GM12878 (cell line): ENCODE data around the gene SORBS1. TPM values are rescaled to one million over a fixed set of nuclear protein-coding genes. Genes with fewer than 3 reads are reported as not detected.
"Not testable (repeated sequence)": the region's sequence is repeated elsewhere in the genome, so short reads cannot be mapped to it uniquely, and the experiment has no call there.

ENCODE experiments used
- ATAC-seq: fragments of 200-7000 bp; cut with Tn5 transposase; 3 replicates; pipeline ENCODE4 v1.9.1; 2020; ENCODE audit warnings: mild to moderate bottlenecking, moderate library complexity
- BruUV-seq: library from RNA; stranded (reverse); fragments of 400-500 nt; replicated peaks from 2 replicates; lab custom pipeline; 2021; lab: Mats Ljungman, UMichigan
- CTCF ChIA-PET: fragments of 300-600 bp; sonication (Branson Sonifier 250); formaldehyde crosslinking; extraction: SDS; loops from one replicate; lab custom pipeline; 2021; ENCODE audit warnings: inconsistent platforms; lab: Yijun Ruan, JAX
- POLR2A ChIA-PET: fragments of 350-600 bp; formaldehyde crosslinking; extraction: SDS; loops from one replicate; lab custom pipeline; 2021; ENCODE audit warnings: inconsistent platforms; lab: Charles Lee
- RAD21 ChIA-PET: fragments of 300-600 bp; sonication (Branson Sonifier 250); formaldehyde crosslinking; loops from one replicate; lab custom pipeline; 2023; ENCODE audit warnings: antibody characterized with exemption; ENCODE audit not compliant: unreplicated experiment; lab: Charles Lee
- SMC1A ChIA-PET: fragments of 300-600 bp; sonication (Branson Sonifier 250); formaldehyde crosslinking; loops from one replicate; lab custom pipeline; 2023; ENCODE audit not compliant: unreplicated experiment, uncharacterized antibody; lab: Charles Lee
- DNase-seq: peaks from one replicate; pipeline ENCODE4 v3.0.0-alpha.2; 2011; ENCODE audit warnings: low read depth, low spot score
- FAIRE-seq: peaks from 3 replicates; lab custom pipeline; 2011; peaks lifted over from hg19 to GRCh38; lab: Jason Lieb, UNC
- H2AFZ ChIP-seq: 2 replicates; pipeline ENCODE4 v1.6.0; 2011; ENCODE audit warnings: low read depth, low read length, control low read depth; ENCODE audit not compliant: control insufficient read depth
- H3K27ac ChIP-seq: 2 replicates; pipeline ENCODE4 v1.5.1; 2011; ENCODE audit warnings: control low read depth; ENCODE audit not compliant: control insufficient read depth, insufficient read depth
- H3K27me3 ChIP-seq, 2 experiments: replicated peaks in 1 of 2; 2 replicates each; pipeline versions ENCODE4 v1.6.0 to v1.6.1; 2011; ENCODE audit warnings: low read length in 1 of 2; ENCODE audit not compliant: control insufficient read depth in 2 of 2, insufficient read depth in 2 of 2
- H3K36me3 ChIP-seq, 2 experiments: 2 replicates each; pipeline ENCODE4 v1.5.1; 2011; ENCODE audit warnings: low read length in 1 of 2; ENCODE audit not compliant: control insufficient read depth in 2 of 2, insufficient read depth in 2 of 2
- H3K4me1 ChIP-seq: 2 replicates; pipeline ENCODE4 v1.6.1; 2011; ENCODE audit warnings: mild to moderate bottlenecking, low read length, moderate library complexity, mixed read lengths; ENCODE audit not compliant: control insufficient read depth, insufficient read depth
- H3K4me2 ChIP-seq: 2 replicates; pipeline ENCODE4 v1.6.0; 2011; ENCODE audit warnings: control low read depth; ENCODE audit not compliant: control insufficient read depth, insufficient read depth
- H3K4me3 ChIP-seq: fragments of 200-600 bp; sonication (generic); 2 replicates; pipeline ENCODE4 v1.5.1; 2016
- H3K79me2 ChIP-seq: 2 replicates; pipeline ENCODE4 v1.6.0; 2011; ENCODE audit warnings: low read length; ENCODE audit not compliant: control insufficient read depth, insufficient read depth
- H3K9ac ChIP-seq: 2 replicates; pipeline ENCODE4 v1.8.0; 2011; ENCODE audit warnings: low read length, control low read depth, mixed read lengths; ENCODE audit not compliant: control insufficient read depth, insufficient read depth
- H3K9me3 ChIP-seq: replicated peaks from 3 replicates; pipeline ENCODE4 v1.5.1; 2011; ENCODE audit warnings: mild to moderate bottlenecking, low read length; ENCODE audit not compliant: control insufficient read depth, insufficient read depth
- H4K20me1 ChIP-seq: 2 replicates; pipeline ENCODE4 v1.6.0; 2011; ENCODE audit not compliant: control insufficient read depth, insufficient read depth
- MXI1 ChIP-seq: fragments of 150-350 bp; IDR thresholded peaks from 2 replicates; pipeline ENCODE4 v1.6.1; 2011; ENCODE audit warnings: low read depth, mild to moderate bottlenecking, inconsistent platforms, low read length, improper control_type of control experiment
- ZNF622 ChIP-seq: fragments of 450-650 bp; IDR thresholded peaks from 2 replicates; pipeline ENCODE4 v1.6.1; 2017; ENCODE audit warnings: mild to moderate bottlenecking, inconsistent platforms
- WGBS: methylation state at CpG from one replicate; pipeline ENCODE4 v1.1.6; 2016; ENCODE audit warnings: low lambda C conversion rate; ENCODE audit not compliant: insufficient replicate concordance, insufficient coverage; ENCODE audit errors: missing lambda C conversion rate; 5-methylcytosine and 5-hydroxymethylcytosine counted together
- in situ Hi-C: fragments of 300-500 bp; cut with MboI; formaldehyde crosslinking; loops from 9 replicates; pipeline ENCODE4 v1.14.3; 2018; ENCODE audit warnings: mixed read lengths
- intact Hi-C: fragments of 100-400 bp; cut with micrococcal nuclease; formaldehyde crosslinking; loops from one replicate; pipeline ENCODE4 v1.14.2; 2022; ENCODE audit not compliant: unreplicated experiment
- polyA plus RNA-seq, 11 experiments: library from polyadenylated mRNA; depleted of rRNA in 4 of 11; unstranded in 6 of 11; stranded (reverse) in 5 of 11; fragments of >200 nt; fragmentation: Nextera tagmentation in 4 of 11; fragmentation: Illumina TruSeq in 1 of 11; extraction: Ambion mirVana in 4 of 11; extraction: Trizol in 1 of 11; gene quantifications; 1 replicate in 1 of 11; 2 replicates in 10 of 11; pipeline versions ENCODE4 v1.2.1 to v1.2.3, GENCODE V29; 2011 to 2016; ENCODE audit warnings: inconsistent platforms in 2 of 11, missing spikeins in 2 of 11, low read depth in 1 of 11
- total RNA-seq, 4 experiments: library from RNA; depleted of rRNA in 3 of 4; stranded (reverse); fragments of >200 nt in 3 of 4; fragmentation: Illumina TruSeq in 1 of 4; extraction: Trizol in 1 of 4; gene quantifications; 2 replicates each; pipeline versions ENCODE4 v1.2.1 to v1.2.3, GENCODE V29; 2013 to 2021

SORBS1 gene
- total and polyA plus RNA-seq, 10 of the 15 experiments (the other 5 are each of a cell fraction or from before 2014, with no cell fraction given): 0.13 to 0.75 (median 0.39) TPM

DNA sequence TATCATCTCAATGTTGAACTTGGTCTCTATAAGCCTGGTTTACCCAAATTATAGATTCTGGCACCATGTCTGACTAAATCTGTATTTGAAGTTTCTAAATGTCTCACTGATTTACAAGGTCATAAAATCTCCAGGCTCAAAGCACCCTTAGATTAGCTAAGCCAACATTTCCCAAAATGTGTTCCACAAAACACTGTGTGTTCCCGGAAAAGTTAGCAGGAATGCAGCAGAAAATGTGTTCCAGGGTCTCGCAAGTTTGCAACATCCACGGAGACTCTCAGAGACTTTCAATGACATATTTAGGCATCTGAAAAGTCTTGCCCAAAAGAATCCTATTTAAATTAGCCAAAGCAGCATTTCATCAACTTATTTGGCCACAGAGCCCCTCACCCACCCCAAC is 91.9 kb downstream of the SORBS1 start:
- BruUV-seq: no TSS peak
- H4K20me1 ChIP-seq: no peaks in the 10 kb centered on the region
- H3K9me3 ChIP-seq: no peaks in the 10 kb centered on the region
- no peaks in the 10 kb centered on the region for H3K79me2 ChIP-seq
- ChIA-PET RAD21 (no interaction called here), CTCF (no interaction called here), SMC1A (interaction anchor here (1.1 kb wide), 1 partner anchor 22 kb away, joined by 5 read pairs; no protein-coding TSS in a partner anchor), POLR2A (no interaction called here)
- ATAC-seq: no peak
- no peaks in the 10 kb centered on the region; a peak in 1 of 4 replicates for H3K27me3 ChIP-seq
- no peak overlapping the region for H3K27ac ChIP-seq
- 60% methylated on average over 3 of the region's 3 CpGs for WGBS
- no peak overlapping the region for H3K4me2 ChIP-seq
- H3K4me3 ChIP-seq: no peak overlapping the region
- TF ChIP-seq ZNF622 (no peak), MXI1 (no peak)
- TF ChIP-seq, all 136 proteins: peak for 0
- DNase-seq (no peak), FAIRE-seq (no peak)
- no peaks in the 10 kb centered on the region for H3K36me3 ChIP-seq
- in situ Hi-C loops: no loop called here
- intact Hi-C loops: no loop called here
- no peak overlapping the region for H3K9ac ChIP-seq
- no peaks in the 10 kb centered on the region for H3K4me1 ChIP-seq
- H2AFZ ChIP-seq: no peak overlapping the region

DNA sequence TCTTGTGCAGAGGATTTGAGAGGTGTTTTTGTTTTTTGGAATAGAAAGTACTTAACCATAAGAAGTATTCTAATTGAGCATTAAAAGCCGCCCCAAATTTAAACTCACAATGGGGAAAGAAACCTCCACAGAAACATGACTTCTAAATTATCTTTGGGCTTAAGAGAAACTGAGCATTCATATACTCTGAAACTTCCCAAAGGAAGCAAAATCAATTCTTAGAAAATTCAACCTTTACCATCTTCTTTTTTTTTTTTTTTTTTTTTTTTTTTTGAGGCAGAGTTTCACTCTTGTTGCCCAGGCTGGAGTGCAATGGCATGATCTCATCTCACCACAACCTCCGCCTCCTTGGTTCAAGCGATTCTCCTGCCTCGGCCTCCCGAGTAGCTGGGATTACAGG is 93.5 kb downstream of the SORBS1 start:
- H3K79me2 ChIP-seq, RAD21 ChIA-PET, ATAC-seq, H3K4me2 ChIP-seq, H3K27me3 ChIP-seq, CTCF ChIA-PET, intact Hi-C loops, BruUV-seq, H3K27ac ChIP-seq, H3K4me3 ChIP-seq, in situ Hi-C loops, H3K9me3 ChIP-seq, H3K9ac ChIP-seq, H3K36me3 ChIP-seq, SMC1A ChIA-PET, FAIRE-seq, POLR2A ChIA-PET, DNase-seq, H3K4me1 ChIP-seq, H4K20me1 ChIP-seq, H2AFZ ChIP-seq: not testable (repeated sequence)
- WGBS: 94% methylated on average over 5 of the region's 5 CpGs
